Endothelial cell of umbilical vein (primary cell): ENCODE measurements around the gene TIFAB. TPM values are rescaled to one million over a fixed set of nuclear protein-coding genes. Genes with fewer than 3 reads are reported as not detected.

ENCODE experiments used
- BruUV-seq: library from RNA; stranded (reverse); fragments of 400-500 nt; replicated peaks from 2 replicates; lab custom pipeline; 2021; lab: Mats Ljungman, UMichigan
- CTCF ChIA-PET: fragments of 300-600, 350-600 bp; sonication (Branson Sonifier 250); formaldehyde crosslinking; loops from one replicate; lab custom pipeline; 2021; ENCODE audit warnings: antibody characterized with exemption, inconsistent platforms; lab: Charles Lee
- POLR2A ChIA-PET: fragments of 300-600, 350-600 bp; sonication (Branson Sonifier 250); formaldehyde crosslinking; loops from one replicate; lab custom pipeline; 2021; ENCODE audit warnings: antibody characterized with exemption, inconsistent platforms; lab: Charles Lee
- DNase-seq: peaks from one replicate; pipeline ENCODE4 v3.0.0-alpha.2; 2011; ENCODE audit warnings: low read depth, low spot score
- FAIRE-seq: peaks from 2 replicates; lab custom pipeline; 2011; peaks lifted over from hg19 to GRCh38; lab: Jason Lieb, UNC
- H2AFZ ChIP-seq: 2 replicates; pipeline ENCODE4 v1.6.0; 2012; ENCODE audit warnings: low read depth, low read length, control low read depth, inconsistent platforms
- H3K27ac ChIP-seq: 2 replicates; pipeline ENCODE4 v1.5.1; 2011; ENCODE audit warnings: low read depth, mild to moderate bottlenecking, control low read depth, low read length, moderate library complexity; ENCODE audit not compliant: insufficient read depth
- H3K27me3 ChIP-seq, 2 experiments: 2 replicates each; pipeline versions ENCODE4 v1.6.0 to v1.6.1; 2011; ENCODE audit warnings: low read length in 2 of 2, mixed read lengths in 1 of 2; ENCODE audit not compliant: control insufficient read depth in 2 of 2, insufficient read depth in 2 of 2
- H3K36me3 ChIP-seq, 2 experiments: 2 replicates in 1 of 2; 3 replicates in 1 of 2; pipeline ENCODE4 v1.5.1; 2011; ENCODE audit warnings: low read length in 2 of 2, mild to moderate bottlenecking in 1 of 2, moderate library complexity in 1 of 2; ENCODE audit not compliant: control insufficient read depth in 2 of 2, insufficient read depth in 2 of 2; ENCODE audit errors: extremely low read depth in 1 of 2
- H3K4me1 ChIP-seq: 3 replicates; pipeline ENCODE4 v1.5.1; 2011; ENCODE audit warnings: mild to moderate bottlenecking, low read length; ENCODE audit not compliant: control insufficient read depth, insufficient read depth; ENCODE audit errors: extremely low read depth
- H3K4me2 ChIP-seq: 2 replicates; pipeline ENCODE4 v1.6.1; 2011; ENCODE audit warnings: low read length, control low read depth, mixed read lengths; ENCODE audit not compliant: insufficient read depth
- H3K4me3 ChIP-seq, 3 experiments: fragments of 200-600 bp in 1 of 3; sonication (generic), shearing (Covaris generic) in 1 of 3; replicated peaks in 1 of 3; 2 replicates each; pipeline ENCODE4 v1.5.1; 2011 to 2016; ENCODE audit warnings: control low read depth in 3 of 3, low read length in 3 of 3, mild to moderate bottlenecking in 2 of 3, inconsistent platforms in 1 of 3, low read depth in 1 of 3, moderate library complexity in 1 of 3; ENCODE audit not compliant: insufficient read depth in 1 of 3
- H3K79me2 ChIP-seq: 2 replicates; pipeline ENCODE4 v1.6.0; 2012; ENCODE audit warnings: low read length, inconsistent platforms; ENCODE audit not compliant: control insufficient read depth, insufficient read depth
- H3K9ac ChIP-seq: replicated peaks from 2 replicates; pipeline ENCODE3; 2011; ENCODE audit warnings: low read length, control low read depth; ENCODE audit not compliant: insufficient read depth; ENCODE audit errors: extremely low read depth
- H3K9me1 ChIP-seq: replicated peaks from 3 replicates; pipeline ENCODE4 v1.6.0; 2011; ENCODE audit warnings: mild to moderate bottlenecking, low read length; ENCODE audit not compliant: control insufficient read depth, insufficient read depth; ENCODE audit errors: extremely low read depth
- H3K9me3 ChIP-seq: replicated peaks from 2 replicates; pipeline ENCODE4 v1.5.1; 2012; ENCODE audit warnings: low read length, inconsistent platforms; ENCODE audit not compliant: control insufficient read depth, insufficient read depth
- H4K20me1 ChIP-seq: replicated peaks from 2 replicates; pipeline ENCODE3; 2011; ENCODE audit warnings: mild to moderate bottlenecking, low read length; ENCODE audit not compliant: control insufficient read depth, insufficient read depth; ENCODE audit errors: extremely low read depth
- CTCF ChIP-seq, 2 donors: IDR thresholded peaks; 1 replicate in 1 of 2; 2 replicates in 1 of 2; pipeline ENCODE4 v1.5.1; 2011; ENCODE audit warnings: low read length in 2 of 2, mild to moderate bottlenecking in 2 of 2, moderate library complexity in 2 of 2, control low read depth in 1 of 2, inconsistent platforms in 1 of 2, low read depth in 1 of 2; ENCODE audit not compliant: insufficient read depth in 1 of 2; ENCODE audit errors: extremely low read depth in 1 of 2
- EZH2 ChIP-seq: IDR thresholded peaks from 2 replicates; pipeline ENCODE4 v1.6.1; 2012; ENCODE audit warnings: borderline replicate concordance, low read depth, mild to moderate bottlenecking, moderate library complexity, low read length, inconsistent platforms; ENCODE audit not compliant: severe bottlenecking
- FOS ChIP-seq: IDR thresholded peaks from 2 replicates; pipeline ENCODE4 v1.6.1; 2011; ENCODE audit warnings: mild to moderate bottlenecking, low read length, moderate library complexity, borderline replicate concordance; ENCODE audit not compliant: insufficient read depth
- GATA2 ChIP-seq: IDR thresholded peaks from 2 replicates; pipeline ENCODE4 v1.7.0; 2011; ENCODE audit warnings: low read depth, mild to moderate bottlenecking, moderate library complexity, mixed read lengths, low read length; ENCODE audit not compliant: insufficient read length, insufficient read depth
- JUN ChIP-seq: IDR thresholded peaks from 2 replicates; pipeline ENCODE4 v1.6.1; 2011; ENCODE audit warnings: borderline replicate concordance, low read depth; ENCODE audit not compliant: insufficient read length, insufficient read depth
- MYC ChIP-seq: IDR thresholded peaks from one replicate; pipeline ENCODE4 v1.6.1; 2011; ENCODE audit warnings: mild to moderate bottlenecking, low read depth, low read length
- POLR2A ChIP-seq: IDR thresholded peaks from 2 replicates; pipeline ENCODE4 v1.6.1; 2012; ENCODE audit warnings: low read depth, mild to moderate bottlenecking, control low read depth, low read length
- POLR2AphosphoS5 ChIP-seq: IDR thresholded peaks from 2 replicates; pipeline ENCODE4 v1.6.1; 2012; ENCODE audit warnings: low read depth, mild to moderate bottlenecking, control low read depth, low read length, moderate library complexity; ENCODE audit not compliant: insufficient read depth
- dilution Hi-C: fragments of 300-500 bp; cut with MboI; formaldehyde crosslinking; loops from one replicate; pipeline ENCODE4 v1.15.0; 2019; ENCODE audit warnings: low sequenced_read_pairs; ENCODE audit not compliant: extremely low pct_ligation_motif_present
- intact Hi-C: fragments of 100-400 bp; cut with micrococcal nuclease; formaldehyde crosslinking; loops from one replicate; pipeline ENCODE4 v1.10.0; 2022
- polyA plus RNA-seq, 4 experiments: library from polyadenylated mRNA; depleted of rRNA in 3 of 4; stranded (reverse) in 3 of 4; unstranded in 1 of 4; fragments of >200 nt; gene quantifications; 2 replicates each; pipeline versions ENCODE4 v1.2.1 to v1.2.3, GENCODE V29; 2011 to 2012; ENCODE audit warnings: missing spikeins in 1 of 4
- total RNA-seq: library from RNA; stranded (reverse); gene quantifications from 2 replicates; pipeline ENCODE4 v1.2.3, GENCODE V29; 2021

Gene TIFAB
- total and polyA plus RNA-seq, 2 donors (not counting 3 experiments of a cell fraction or from before 2014, with no cell fraction given), result not detected

GRCh38 chr5:135448071-135448739 lies 3.9 kb downstream of the TIFAB start:
- no TSS peak for BruUV-seq
- POLR2A ChIA-PET, result no interaction called here

More at GRCh38 chr5:135448071-135448739, 3.9 kb downstream of the TIFAB start:
- H3K4me1 ChIP-seq, result no peaks in the 10 kb centered on the region
- FAIRE-seq (no peak), DNase-seq (no peak)
- H3K9me3 ChIP-seq, result no peaks in the 10 kb centered on the region
- H3K79me2 ChIP-seq, result no peaks in the 10 kb centered on the region
- H3K4me2 ChIP-seq, result no peak overlapping the region
- no peak overlapping the region for H3K27ac ChIP-seq
- CTCF ChIA-PET, result interaction anchor here (0.6 to 3.0 kb wide), 6 partner anchors 9 to 104 kb away, joined by 3 to 26 read pairs (median 4); no protein-coding TSS in a partner anchor
- dilution Hi-C loops (no loop called here), intact Hi-C loops (no loop called here)
- H3K9me1 ChIP-seq, result no peaks in the 10 kb centered on the region
- H3K9ac ChIP-seq, result no peak overlapping the region
- H3K4me3 ChIP-seq, result no peak overlapping the region
- TF ChIP-seq JUN, result no peak
- TF ChIP-seq POLR2A, result no peak
- no peak for TF ChIP-seq EZH2
- no peak for TF ChIP-seq GATA2
- no peak for TF ChIP-seq MYC
- TF ChIP-seq CTCF (IDR thresholded peaks at IDR 0.05; ENCODE audit: extremely low read depth in 1 of 2, insufficient read depth in 1 of 2, low read depth in 1 of 2, low read length in 2 of 2), result no peak
- TF ChIP-seq FOS, result no peak
- TF ChIP-seq POLR2AphosphoS5, result no peak
- peaks cover 2 to 5% of the 10 kb centered on the region in 2 experiments for H3K27me3 ChIP-seq
- H2AFZ ChIP-seq, result no peak overlapping the region
- no peaks in the 10 kb centered on the region for H4K20me1 ChIP-seq
- H3K36me3 ChIP-seq, result no peaks in the 10 kb centered on the region
